ENCODE results near the gene PEG3. TPM values are rescaled to one million over a fixed set of nuclear protein-coding genes. Genes with fewer than 3 reads are reported as not detected.
"Not testable (repeated sequence)": the region's sequence is repeated elsewhere in the genome, so short reads cannot be mapped to it uniquely, and the experiment has no call there.

The PEG3 gene
- total RNA-seq, result 14.4 TPM

DNA sequence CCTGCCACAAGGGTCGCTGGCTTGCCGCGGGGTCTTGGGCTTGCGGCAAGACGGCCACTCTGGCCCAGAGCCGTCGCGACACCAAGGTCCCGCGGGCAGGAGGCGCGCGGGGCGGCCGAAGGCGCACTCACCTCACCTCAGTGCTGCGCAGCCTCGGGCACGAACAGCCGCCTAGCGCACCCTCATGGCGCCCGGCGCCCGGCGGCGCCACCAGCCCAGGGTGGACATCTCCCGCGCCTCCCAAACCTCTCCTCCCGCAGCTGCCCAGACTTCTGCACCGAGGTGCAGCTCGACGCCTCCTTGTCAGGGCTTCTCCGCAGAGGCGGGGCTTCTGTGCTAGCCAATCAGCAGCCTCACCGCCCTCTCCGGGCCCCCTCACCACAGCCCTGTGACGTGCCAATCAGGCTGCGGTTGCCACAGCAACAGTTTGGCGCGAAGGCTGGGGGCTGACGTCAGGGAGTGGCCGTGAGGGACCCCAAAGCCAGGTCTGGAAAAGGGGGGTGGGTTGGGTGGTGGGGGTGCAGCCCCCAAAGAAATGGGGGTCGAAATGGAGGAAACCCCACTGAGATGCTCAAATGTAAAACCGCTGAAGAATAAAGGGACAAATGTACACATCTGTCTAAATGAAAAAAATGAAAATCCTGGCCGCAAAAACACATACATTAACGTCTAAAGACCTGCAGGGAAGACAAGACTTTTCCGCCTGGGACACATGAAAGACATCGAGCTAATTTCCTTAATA, at the start of gene PEG3, which contains the start of gene ZIM2:
Gene PEG3, minus strand, starts transcription at position 276 of the 742 bp plus-strand sequence. CDS start 16,071 bp downstream, outside the sequence.
Gene ZIM2, minus strand, starts transcription at position 276 of the 742 bp plus-strand sequence. CDS start 16,449 bp downstream, outside the sequence.
- peak; percentile 80 for DNase-seq (ENCODE audit: low spot score)

DNA sequence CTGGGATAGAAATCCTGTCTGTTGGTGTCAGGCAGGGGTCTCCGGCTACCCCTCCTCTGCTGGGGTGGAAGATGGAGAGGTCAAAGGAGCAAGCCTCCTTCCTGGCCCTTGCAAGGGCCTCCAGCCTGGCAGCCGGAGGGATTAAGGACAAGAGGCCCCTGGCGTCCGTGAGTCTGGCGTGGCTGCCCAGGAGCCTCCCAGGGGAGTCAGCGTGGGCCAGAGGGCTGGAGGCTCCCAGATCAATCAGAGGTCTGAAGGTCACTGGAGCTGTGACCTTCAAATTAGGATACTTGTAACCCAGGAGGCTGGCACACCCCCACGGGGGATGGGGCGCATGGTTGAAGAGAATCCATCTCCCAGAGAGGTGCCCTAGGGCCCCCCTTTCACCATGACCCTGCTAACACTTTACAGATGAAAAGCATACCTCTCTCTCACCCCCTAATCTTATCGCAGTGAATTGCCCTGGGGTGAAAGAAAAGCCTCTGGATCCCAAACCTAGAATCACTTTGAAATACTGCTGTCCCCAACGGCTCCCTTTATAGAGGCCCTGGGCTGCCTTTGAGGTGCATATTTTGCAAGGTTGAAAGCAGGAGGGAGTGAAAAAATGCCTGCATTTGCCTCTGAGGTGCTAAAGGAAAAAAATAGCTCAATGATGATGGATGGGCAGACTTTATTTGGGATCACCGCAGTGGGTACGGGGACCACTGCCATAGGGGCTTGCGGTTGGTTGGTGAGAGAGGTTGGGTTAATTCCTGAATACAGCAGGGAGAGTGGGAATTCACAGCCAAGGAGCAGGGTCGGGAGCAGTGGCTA, 44.9 kb upstream of the PEG3 start:
- no peak for ATAC-seq
- no peak for DNase-seq (ENCODE audit: low spot score)
- intact Hi-C loops (cut with DNase I), result no loop called here

More for the DNA sequence above, at the start of gene PEG3, which contains the start of gene ZIM2:
- intact Hi-C loops (cut with DNase I), result no loop called here
- no peak for ATAC-seq

DNA sequence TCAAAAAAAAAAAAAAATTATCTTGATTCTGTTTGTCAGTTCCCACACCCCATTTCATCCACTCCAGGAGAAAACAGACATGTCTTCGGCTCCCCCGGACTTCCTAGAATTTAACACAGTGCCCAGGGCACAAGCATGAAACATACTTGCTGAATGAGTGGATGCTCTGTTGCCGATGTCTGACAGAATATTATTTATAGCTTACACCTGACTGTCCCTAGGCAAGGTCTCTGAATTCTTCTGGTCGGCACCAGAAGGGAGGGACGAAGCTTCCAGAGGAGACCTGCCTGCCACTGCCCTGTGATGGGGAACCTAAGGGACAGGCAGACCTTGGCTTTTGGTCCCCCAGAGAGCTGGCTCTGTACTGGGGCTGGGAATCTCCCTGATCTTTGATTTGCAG, 43.9 kb upstream of the PEG3 start:
- intact Hi-C loops (cut with DNase I), result no loop called here
- DNase-seq (ENCODE audit: low spot score) (no peak), ATAC-seq (no peak)

DNA sequence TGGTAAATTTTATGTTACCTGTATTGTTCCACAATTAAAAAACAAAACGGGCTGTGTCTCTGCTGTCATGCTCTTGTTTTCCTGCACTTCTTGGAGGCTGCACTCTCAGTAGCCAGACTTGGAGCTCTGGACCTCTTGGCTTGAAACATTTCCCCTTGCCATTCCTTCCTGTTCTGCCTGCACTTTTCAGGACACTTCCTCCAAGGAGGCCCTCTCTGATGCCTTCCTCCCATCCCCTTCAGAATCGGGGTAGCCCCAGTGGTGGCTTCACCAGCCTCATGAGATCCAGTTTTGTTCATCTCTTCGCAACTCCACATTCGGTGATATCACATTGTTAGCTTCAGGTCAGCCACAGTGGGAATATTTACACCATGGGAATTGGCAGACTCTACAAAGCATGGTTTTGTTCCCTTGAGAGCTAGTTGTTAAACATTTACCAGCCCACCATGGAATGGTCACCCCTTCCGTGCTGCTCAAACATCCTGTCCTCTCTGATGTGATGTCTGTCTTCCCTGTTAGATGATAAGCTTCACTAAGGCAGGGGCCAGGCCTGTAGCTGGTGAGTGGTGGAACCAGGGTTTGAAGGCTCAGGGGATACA, 40.2 kb upstream of the PEG3 start:
- DNase-seq (ENCODE audit: low spot score), result no peak
- ATAC-seq, result no peak
- intact Hi-C loops (cut with DNase I), result no loop called here

DNA sequence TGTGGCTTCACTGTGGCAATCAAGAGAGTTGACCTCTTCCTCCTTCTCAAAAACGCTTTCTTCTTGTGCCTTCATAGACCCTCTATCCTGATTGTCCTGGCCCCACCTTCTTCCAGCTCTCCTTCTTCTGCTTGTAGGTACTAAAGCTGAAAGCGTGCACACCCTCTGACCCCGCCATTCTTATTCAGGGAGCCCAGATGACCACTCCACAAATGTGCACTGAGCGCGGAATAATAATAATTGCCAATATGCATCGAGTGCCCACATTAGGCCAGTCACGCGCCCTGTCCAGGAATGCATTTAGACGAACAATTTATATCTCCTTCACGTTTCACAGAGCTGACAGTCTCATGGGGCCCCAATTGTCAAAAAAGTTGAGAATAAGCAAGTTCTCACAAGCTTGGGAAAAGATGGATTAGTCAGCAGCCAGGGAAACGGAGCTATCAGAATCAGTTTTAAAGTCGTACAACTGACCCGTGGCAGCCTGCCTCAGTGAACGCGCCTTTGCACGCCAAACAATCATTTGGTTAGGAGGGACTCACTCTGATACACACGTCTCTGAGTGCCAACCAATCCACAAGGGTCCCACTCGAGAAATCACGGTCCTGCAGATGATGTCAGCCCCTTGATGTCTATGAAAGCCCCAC, 36.7 kb upstream of the PEG3 start:
- DNase-seq (ENCODE audit: low spot score) (no peak), ATAC-seq (no peak)
- intact Hi-C loops (cut with DNase I), result no loop called here

DNA sequence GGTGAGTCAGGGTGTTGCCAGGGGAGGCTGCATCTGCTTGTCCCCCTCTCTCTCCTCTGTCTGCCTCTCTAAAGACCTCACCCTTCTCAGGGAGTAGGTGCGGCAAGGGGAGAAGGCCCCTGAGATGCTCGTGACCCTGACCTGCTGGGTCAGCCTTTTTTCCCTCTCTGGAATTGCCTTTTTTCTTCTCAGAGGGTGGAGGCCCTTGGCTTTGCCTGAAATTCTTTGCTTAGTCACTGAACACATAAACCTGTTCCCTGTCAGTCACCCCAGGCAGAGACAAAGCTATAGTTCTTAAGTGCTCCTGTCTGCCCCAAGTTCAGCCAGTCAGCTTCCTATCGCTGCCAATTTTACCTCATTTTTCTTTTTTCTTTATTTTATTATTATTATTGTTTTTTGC, 35.2 kb upstream of the PEG3 start:
- intact Hi-C loops (cut with DNase I), result no loop called here
- DNase-seq (ENCODE audit: low spot score), result no peak
- ATAC-seq, result no peak

DNA sequence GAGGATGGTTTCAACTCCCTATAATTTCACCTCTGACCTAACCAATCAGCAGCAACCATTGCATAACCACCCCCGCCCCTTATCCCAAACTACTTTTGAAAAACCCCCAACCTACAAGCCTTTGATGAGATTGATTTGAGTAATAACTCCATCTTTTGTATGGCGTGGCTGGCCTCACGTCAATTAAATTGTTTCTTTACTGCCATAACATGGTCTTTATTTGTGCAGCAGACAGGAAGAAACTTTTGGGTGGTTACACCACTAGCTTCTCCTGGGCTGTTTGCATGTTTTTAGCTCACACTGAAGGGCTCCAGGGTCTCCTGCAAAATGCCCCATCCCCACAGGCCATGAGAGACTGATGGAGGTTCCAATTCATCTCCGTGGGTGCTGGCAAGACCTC, 34.0 kb upstream of the PEG3 start:
- ATAC-seq, result no peak
- DNase-seq (ENCODE audit: low spot score), result no peak
- intact Hi-C loops (cut with DNase I), result no loop called here

DNA sequence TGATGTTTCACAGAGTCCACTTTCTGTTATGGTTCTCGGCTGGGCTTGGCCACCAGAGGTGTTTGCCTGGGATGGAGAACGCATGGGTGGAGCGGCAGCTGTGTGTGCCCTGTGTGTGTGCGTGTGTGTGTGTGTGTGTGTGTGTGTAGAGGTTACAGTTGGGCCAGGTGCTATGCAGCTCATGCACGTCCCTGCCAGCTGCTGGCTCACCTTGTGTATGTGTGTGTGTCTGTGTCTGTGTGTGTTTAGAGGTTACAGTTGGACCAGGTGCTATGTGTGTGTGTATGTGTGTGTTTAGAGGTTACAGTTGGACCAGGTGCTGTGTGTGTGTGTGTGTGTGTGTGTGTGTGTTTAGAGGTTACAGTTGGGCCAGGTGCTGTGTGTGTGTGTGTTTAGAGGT, 33.0 kb upstream of the PEG3 start:
- intact Hi-C loops (cut with DNase I), result no loop called here
- DNase-seq (ENCODE audit: low spot score) (no peak), ATAC-seq (no peak)

DNA sequence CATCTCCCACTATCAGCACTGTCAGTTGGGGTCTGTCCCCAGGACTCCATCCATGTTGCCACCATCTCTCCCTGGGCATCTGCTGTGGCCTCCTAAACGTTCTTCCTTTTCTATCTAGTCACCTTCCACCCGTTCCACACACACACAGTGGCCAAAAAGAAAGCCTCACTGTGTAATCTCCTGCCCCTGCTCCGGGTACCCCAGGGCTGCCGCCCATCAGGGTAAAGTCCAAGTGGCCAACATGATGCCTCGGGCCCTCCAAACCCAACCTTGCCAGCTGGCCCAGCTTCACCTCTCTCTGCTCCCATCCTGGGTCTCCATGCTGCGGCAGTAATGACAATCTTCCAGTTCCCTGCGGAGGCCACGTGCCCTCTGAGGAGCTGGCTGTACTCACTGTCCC, 29.4 kb upstream of the PEG3 start:
- DNase-seq (ENCODE audit: low spot score) (no peak), ATAC-seq (no peak)
- intact Hi-C loops (cut with DNase I), result no loop called here

DNA sequence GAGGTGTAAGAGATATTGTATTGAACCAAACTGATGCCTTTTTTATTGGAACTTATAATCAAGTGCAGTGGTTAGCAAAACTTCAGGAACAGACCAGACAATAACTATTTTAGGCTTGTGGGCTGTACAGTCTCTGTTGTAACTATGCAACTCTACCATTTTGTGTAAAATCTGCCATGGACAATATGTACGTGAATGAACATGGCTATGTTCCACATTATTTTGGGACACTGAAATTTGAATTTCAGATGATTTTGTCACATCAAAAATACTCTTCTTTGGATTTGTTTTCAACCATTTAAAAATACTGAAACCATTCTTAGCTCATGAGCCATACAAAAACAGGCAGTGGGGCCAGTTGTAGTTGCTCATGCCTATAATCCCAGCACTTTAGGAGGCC, 27.9 kb upstream of the PEG3 start:
- DNase-seq (ENCODE audit: low spot score), result no peak
- ATAC-seq, result no peak
- intact Hi-C loops (cut with DNase I), result no loop called here

DNA sequence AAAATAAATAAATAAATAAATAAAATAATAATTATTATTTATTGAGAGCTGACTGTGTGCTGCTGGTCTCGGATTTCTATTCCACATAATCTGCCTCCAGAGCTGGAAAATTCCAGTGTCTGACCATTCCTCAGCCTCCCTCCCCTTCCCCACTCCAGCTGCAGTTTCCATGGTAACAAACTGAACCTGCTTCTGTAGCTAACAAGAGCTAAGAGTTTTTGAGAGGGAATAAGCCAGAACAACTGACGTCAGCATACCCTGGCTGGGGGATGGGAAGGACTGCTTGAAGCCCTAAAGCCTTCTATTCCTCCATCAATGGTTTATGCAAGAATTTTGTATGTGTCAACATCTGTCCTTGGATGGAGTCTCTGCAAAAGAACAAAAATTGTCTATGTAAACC, 26.0 kb upstream of the PEG3 start:
- ATAC-seq, result no peak
- DNase-seq (ENCODE audit: low spot score), result no peak
- intact Hi-C loops (cut with DNase I), result no loop called here

DNA sequence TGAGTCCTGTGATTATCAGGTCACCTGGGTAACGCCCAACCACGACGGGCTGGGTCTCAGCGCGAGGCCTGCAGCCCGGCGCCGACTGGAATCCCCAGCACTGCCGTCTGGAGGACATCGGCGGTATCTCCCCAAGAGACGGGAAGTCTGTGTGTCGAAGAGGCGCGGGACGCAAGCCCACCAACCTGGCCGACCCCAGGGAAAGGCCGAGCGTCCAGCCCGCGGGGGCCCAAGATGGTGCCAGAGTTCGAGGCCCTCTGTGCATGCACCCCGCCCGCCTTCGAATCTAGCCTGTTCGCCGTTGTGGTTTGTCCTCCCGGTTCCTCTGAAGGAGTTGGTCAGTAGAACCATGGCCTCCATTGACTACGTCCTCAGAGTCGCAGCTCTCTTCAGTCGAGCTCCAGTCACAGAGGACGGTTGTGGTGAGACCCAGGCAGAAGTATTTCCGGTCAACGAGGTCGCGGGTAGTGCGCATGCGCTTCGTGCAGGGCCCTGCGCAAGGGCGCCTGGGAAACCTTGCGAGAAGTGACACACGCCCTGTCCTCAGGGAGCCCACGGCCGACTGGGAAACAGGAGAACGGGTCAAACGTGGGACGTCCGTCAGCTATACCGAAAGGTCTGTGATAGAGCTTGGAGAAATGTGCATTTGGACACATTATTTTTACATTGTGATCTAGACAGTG, 24.1 kb upstream of the PEG3 start:
- ATAC-seq (no peak), DNase-seq (ENCODE audit: low spot score) (no peak)
- intact Hi-C loops (cut with DNase I), result no loop called here

DNA sequence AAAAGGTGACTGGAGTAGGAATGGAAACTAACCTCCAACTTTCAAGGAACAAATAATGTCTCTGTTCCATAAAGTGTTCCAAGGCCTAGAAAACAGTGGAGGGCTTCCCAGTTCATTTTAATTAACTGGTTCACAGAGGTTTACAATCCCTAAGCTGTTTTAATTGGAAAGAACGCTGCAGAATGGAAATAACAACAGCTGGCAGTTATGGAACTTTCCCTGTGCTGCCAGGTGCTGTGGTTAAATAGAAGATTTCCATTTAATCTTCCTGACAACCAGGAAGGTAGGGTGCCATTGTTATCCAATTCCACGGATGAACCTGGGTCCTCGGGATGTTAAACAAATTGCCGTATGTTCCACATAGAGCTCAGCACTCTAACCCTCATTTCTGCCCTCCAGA, 22.2 kb upstream of the PEG3 start:
- intact Hi-C loops (cut with DNase I), result no loop called here
- ATAC-seq (no peak), DNase-seq (ENCODE audit: low spot score) (no peak)

DNA sequence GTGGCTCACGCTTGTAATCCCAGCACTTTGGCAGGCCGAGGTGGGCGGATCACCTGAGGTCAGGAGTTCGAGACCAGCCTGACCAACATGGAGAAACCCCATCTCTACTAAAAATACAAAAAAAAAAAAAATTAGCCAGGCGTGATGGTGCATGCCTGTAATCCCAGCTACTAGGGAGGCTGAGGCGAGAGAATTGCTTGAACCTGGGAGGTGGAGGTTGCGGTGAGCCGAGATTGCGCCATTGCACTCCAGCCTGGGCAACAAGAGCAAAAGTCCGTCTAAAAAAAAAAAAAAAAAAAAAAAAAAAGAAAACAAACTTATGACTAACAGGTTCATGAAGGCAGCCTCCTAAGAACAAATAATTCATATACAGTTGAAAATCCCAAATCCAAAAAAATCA, 19.9 kb upstream of the PEG3 start:
- ATAC-seq; intact Hi-C loops (cut with DNase I); DNase-seq (ENCODE audit: low spot score): not testable (repeated sequence)

DNA sequence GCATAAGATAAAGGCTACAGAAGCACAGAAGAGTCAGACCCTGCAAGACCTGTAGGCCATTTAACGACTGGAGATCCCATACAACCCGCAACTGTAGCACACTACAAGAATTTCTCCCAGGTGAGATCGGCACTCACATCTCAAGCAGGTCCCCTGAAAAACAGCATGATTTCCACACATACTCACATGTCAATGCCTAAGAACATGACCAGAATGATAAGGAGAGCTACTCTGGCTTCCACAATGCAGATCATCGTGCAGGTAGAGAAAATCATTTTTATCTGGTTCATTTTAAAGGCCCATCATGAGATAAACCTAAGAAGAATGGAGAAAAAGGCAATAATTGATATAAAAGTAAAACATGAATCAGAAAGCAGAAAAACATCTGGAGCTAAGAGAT, 17.5 kb upstream of the PEG3 start:
- no peak for ATAC-seq
- intact Hi-C loops (cut with DNase I), result no loop called here
- no peak for DNase-seq (ENCODE audit: low spot score)

DNA sequence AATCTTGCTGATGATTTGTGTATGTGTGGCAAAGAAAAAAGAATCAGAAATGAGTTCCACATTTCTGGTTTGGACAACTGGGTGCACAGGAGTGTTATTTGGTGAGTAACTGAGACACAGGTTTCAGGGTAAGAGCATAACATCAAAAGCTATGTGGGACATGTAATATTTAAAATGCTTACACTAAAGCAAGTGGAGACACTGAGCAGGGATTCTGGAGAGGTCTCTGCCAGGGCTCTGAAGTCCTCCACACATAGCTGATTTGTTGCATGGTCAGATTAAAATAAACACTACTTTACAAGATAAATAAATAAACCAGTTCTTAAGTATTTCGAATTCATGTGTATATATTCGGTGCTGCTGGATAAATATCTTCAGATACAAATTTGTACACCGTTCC, 16.3 kb upstream of the PEG3 start:
- ATAC-seq (no peak), DNase-seq (ENCODE audit: low spot score) (no peak)
- intact Hi-C loops (cut with DNase I), result no loop called here

DNA sequence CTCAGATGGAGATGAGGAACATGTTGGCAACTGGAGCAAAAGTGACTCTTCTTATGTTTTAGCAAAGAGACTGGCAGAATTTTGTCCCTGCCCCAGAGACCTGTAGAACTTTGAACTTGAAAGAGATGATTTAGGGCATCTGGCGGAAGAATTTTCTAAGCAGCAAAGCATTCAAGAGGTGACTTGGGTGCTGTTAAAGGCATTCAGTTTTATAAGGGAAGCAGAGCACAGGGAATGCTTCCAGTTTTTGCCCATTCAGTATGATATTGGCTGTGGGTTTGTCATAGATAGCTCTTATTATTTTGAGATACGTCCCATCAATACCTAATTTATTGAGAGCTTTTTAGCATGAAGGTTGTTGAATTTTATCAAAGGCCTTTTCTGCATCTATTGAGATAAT, 11.8 kb upstream of the PEG3 start:
- ATAC-seq; DNase-seq (ENCODE audit: low spot score); intact Hi-C loops (cut with DNase I): not testable (repeated sequence)

DNA sequence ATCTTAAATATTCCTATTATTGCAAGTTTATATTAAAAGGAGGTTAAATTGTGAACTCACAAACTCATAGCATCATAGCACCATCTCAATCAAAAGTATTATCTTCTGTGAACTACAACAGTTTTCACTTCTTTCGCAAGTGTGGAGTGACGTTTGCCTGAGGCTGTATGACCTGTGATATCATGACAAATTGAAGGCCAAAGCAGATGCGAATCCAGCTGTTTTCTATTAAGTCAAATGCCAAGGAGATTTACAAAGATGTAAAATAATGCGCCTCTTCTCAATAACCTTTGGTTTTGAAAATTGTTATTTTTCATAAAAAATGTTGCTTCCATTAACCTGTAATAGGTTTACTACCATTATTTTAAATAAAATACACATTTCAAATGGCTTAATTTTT, 7.6 kb upstream of the PEG3 start:
- DNase-seq (ENCODE audit: low spot score) (no peak), ATAC-seq (no peak)
- intact Hi-C loops (cut with DNase I), result no loop called here

DNA sequence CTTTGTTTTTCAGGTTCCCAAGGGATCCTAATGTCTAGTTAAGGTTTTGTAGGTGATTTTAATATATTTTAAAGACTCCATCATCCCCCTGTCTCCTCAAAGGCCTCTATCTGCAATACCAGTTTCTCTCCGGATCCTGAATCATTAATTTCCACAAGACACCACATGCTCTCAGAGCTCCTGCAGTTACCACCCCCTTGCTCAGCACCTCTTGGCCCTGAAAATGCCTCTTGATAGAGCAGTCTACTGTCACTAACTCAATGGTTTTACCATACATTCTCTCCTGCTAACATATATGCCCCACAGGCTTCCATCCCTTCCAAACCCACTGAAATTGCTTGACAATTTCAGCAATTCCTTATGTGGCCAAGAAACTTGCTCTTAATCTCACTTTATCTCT, 1.9 kb upstream of the PEG3 start:
- DNase-seq (ENCODE audit: low spot score) (no peak), ATAC-seq (no peak)
- intact Hi-C loops (cut with DNase I), result no loop called here

Measured in sciatic nerve (tissue), 2 donors.